Lower lobe of right lung (tissue), 2 donors: ENCODE results near the gene KCNT2. TPM values are rescaled to one million over a fixed set of nuclear protein-coding genes. Genes with fewer than 3 reads are reported as not detected.

Experiments
- ATAC-seq, 2 donors: fragments of 200-7000 bp; cut with Tn5 transposase; one replicate each; pipeline ENCODE4 v1.9.1; 2020 to 2022; ENCODE audit warnings: mild to moderate bottlenecking in 2 of 2, moderate library complexity in 2 of 2
- DNase-seq: peaks from one replicate; pipeline ENCODE4 v3.0.0-alpha.2; 2020
- H3K27ac ChIP-seq: fragments of 200-600 bp; one replicate; pipeline ENCODE4 v1.8.0; 2022
- H3K27me3 ChIP-seq: fragments of 200-600 bp; one replicate; pipeline ENCODE4 v1.8.0; 2022; ENCODE audit warnings: low read depth
- H3K36me3 ChIP-seq: fragments of 200-600 bp; one replicate; pipeline ENCODE4 v1.8.0; 2022; ENCODE audit warnings: mild to moderate bottlenecking
- H3K4me1 ChIP-seq: fragments of 200-600 bp; one replicate; pipeline ENCODE4 v1.8.0; 2022
- H3K4me3 ChIP-seq: fragments of 200-600 bp; one replicate; pipeline ENCODE4 v1.8.0; 2022; ENCODE audit warnings: mild to moderate bottlenecking
- H3K9me3 ChIP-seq: fragments of 200-600 bp; one replicate; pipeline ENCODE4 v1.8.0; 2022
- intact Hi-C: fragments of 100-400 bp; cut with DNase I; formaldehyde crosslinking; loops from one replicate; pipeline ENCODE4 v1.11.0; 2022
- total RNA-seq: library from RNA; stranded (reverse); fragmentation: NEBNext Ultra II Directional; extraction: Animal tissue kit (Norgen Biotek cat#: 25700); gene quantifications from one replicate; pipeline ENCODE4 v1.2.1, GENCODE V29; 2021
- TF ChIP-seq, protein P1 (sequence below): fragments of 200-600 bp; IDR thresholded peaks from one replicate; pipeline ENCODE4 v1.8.0; 2022; ENCODE audit warnings: antibody characterized with exemption, mild to moderate bottlenecking
- donor health status: DM: no; HTN: yes; CAD: no; lungs with severe emphysema.

KCNT2 gene
- total RNA-seq, 1 donor from 2014 or later, result 3.7 TPM

DNA sequence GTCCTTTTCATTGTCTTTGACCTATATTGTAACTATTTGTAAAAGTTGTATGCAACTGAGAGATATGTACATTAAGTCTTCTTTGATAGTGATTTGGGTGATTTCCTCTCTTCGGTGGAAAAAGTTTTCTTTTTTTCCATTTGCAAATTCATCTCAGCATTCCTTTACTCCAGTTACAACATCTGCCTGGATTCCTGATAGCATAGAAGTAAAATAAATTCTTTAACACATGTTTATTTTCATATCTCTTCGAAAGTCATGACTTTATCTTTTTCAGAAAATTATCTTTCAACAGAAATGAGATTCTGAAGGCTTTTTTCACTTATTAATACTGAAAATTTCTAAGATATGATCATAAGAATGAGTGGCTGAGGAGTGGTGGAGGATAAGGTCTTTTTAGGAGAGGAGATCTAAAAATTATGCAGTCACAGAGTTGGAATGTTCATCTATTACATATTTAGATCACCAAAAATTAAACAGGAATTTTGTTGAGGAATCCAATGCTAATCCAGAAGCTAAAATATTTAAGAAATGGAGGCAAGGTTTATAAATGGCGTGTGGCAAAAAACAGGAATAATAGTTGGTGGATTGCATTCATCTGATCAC is 400.5 kb downstream of the KCNT2 start:
- H3K27ac ChIP-seq, result no peak overlapping the region
- ATAC-seq, result no peak
- H3K27me3 ChIP-seq, result no peaks in the 10 kb centered on the region
- H3K4me1 ChIP-seq, result no peaks in the 10 kb centered on the region
- no peaks in the 10 kb centered on the region for H3K9me3 ChIP-seq
- DNase-seq, result no peak
- H3K36me3 ChIP-seq, result no peaks in the 10 kb centered on the region
- TF ChIP-seq, protein P1, sequence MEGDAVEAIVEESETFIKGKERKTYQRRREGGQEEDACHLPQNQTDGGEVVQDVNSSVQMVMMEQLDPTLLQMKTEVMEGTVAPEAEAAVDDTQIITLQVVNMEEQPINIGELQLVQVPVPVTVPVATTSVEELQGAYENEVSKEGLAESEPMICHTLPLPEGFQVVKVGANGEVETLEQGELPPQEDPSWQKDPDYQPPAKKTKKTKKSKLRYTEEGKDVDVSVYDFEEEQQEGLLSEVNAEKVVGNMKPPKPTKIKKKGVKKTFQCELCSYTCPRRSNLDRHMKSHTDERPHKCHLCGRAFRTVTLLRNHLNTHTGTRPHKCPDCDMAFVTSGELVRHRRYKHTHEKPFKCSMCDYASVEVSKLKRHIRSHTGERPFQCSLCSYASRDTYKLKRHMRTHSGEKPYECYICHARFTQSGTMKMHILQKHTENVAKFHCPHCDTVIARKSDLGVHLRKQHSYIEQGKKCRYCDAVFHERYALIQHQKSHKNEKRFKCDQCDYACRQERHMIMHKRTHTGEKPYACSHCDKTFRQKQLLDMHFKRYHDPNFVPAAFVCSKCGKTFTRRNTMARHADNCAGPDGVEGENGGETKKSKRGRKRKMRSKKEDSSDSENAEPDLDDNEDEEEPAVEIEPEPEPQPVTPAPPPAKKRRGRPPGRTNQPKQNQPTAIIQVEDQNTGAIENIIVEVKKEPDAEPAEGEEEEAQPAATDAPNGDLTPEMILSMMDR, result no peak
- intact Hi-C loops, result no loop called here
- H3K4me3 ChIP-seq, result no peak overlapping the region

DNA sequence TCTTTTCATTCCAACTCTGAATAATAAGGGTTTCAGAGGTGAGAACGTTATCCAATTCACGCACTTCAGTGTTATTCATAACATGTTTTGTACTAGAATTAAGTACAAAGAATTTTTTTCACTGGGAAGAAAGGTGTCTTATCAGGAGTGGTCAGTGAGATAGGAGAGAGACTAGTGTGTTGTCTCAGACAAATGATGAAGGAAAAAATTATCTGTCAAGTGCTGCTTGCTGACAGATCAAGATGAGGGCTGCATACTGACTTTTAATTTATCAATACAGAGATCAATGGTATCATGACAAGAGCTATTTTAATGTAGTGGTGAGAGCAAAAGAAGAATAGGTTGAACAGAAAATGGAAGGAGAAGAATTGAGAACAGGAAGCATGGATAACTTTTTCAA is 402.4 kb downstream of the KCNT2 start:
- DNase-seq (no peak), ATAC-seq (no peak)
- no peaks in the 10 kb centered on the region for H3K9me3 ChIP-seq
- H3K4me1 ChIP-seq, result no peaks in the 10 kb centered on the region
- intact Hi-C loops, result no loop called here
- H3K4me3 ChIP-seq, result no peak overlapping the region
- TF ChIP-seq, protein P1, result no peak
- H3K27me3 ChIP-seq, result no peaks in the 10 kb centered on the region
- H3K36me3 ChIP-seq, result no peaks in the 10 kb centered on the region
- no peak overlapping the region for H3K27ac ChIP-seq

DNA sequence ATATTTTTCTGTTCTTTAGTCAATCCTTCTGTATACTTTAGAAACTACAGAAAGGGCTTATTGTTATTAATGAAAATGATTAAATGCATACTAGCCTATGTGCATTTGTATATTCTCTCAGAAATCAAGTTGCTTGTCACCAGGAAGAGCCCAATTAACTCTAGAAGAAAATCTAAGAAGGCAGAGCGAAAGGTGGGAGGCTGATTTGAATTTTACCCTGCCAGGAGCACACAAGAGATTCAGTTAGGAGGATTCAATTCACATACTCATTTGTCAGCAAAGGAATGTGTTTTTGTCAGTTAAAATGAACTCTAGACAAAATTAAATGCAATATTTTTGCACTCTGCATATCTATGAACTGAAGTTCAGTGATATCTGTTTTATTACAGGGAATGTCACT is 411.8 kb downstream of the KCNT2 start:
- Histone ChIP-seq H3K27ac (no peak overlapping the region), H3K4me3 (no peak overlapping the region), H3K4me1 (no peaks in the 10 kb centered on the region), H3K36me3 (no peaks in the 10 kb centered on the region), H3K9me3 (no peaks in the 10 kb centered on the region), H3K27me3 (no peaks in the 10 kb centered on the region)
- ATAC-seq (no peak), DNase-seq (no peak)
- intact Hi-C loops, result no loop called here
- TF ChIP-seq, protein P1, result no peak

DNA sequence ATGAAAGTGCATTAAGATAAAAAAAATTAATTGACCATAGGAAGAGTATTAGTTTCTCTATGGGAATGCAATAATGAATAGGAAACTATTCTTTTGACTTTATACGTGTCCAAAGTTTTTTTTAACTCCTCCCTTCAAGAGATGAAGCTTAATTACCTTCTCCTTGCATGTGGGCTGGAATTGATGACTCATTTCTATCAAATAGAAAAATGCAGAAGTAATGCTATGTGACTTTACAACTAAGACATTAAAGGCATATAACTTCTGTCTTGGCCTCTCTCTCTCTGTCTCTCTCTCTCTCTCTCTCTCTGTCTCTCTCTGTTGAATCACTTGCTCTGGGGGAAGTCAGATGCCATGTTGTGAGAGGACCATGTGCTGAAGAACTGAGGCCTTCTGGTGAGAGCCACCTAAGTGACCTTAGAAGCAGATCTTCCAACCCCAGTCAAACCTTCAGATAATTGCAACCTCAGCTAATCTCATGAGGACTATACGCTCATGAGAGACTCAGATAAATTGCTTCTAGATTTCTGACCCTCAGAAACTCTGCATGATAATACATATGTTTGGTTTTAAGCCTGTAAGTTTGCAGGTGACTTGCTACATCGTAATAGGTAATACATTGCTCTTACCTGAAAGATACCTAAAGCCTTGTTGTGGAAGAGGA is 414.2 kb downstream of the KCNT2 start:
- H3K4me3 ChIP-seq, result no peak overlapping the region
- ATAC-seq (no peak), DNase-seq (no peak)
- intact Hi-C loops, result no loop called here
- TF ChIP-seq, protein P1, result no peak
- H3K4me1 ChIP-seq, result no peaks in the 10 kb centered on the region
- H3K9me3 ChIP-seq, result no peaks in the 10 kb centered on the region
- no peak overlapping the region for H3K27ac ChIP-seq
- no peaks in the 10 kb centered on the region for H3K36me3 ChIP-seq
- no peaks in the 10 kb centered on the region for H3K27me3 ChIP-seq

DNA sequence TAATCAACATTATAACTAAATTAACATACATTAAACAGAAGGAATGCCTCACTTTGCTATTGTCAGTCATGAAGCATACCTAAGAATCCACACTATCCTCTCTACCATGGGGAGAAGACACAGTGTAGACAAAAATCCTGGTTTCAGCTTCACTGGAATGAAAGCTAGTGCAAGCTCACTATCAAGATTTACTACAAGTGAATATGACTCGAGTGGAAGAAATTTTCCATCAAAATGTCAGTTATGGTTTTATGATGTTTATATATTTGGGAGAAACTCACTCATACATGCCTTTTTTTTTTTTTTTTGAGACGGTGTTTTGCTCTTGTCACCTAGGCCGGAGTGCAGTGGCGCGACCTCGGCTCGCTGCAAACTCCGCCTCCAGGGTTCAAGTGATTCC is 424.3 kb downstream of the KCNT2 start:
- no peaks in the 10 kb centered on the region for H3K36me3 ChIP-seq
- DNase-seq (no peak), ATAC-seq (no peak)
- H3K27ac ChIP-seq, result no peak overlapping the region
- no peaks in the 10 kb centered on the region for H3K4me1 ChIP-seq
- H3K27me3 ChIP-seq, result no peaks in the 10 kb centered on the region
- H3K4me3 ChIP-seq, result no peak overlapping the region
- H3K9me3 ChIP-seq, result no peaks in the 10 kb centered on the region
- intact Hi-C loops, result no loop called here
- TF ChIP-seq, protein P1, result no peak
